Mucosa of gallbladder (tissue), 1 donor: ENCODE data around the gene BBLN. TPM values are rescaled to one million over a fixed set of nuclear protein-coding genes. Genes with fewer than 3 reads are reported as not detected.

ENCODE experiments used
- DNase-seq: peaks from one replicate; pipeline ENCODE4 v3.0.0-alpha.2; 2020; ENCODE audit warnings: low spot score
- total RNA-seq: library from RNA; stranded (reverse); gene quantifications from one replicate; pipeline ENCODE4 v1.2.1, GENCODE V29; 2021
- donor health status: DM: no; HTN: no; CAD: no.

BBLN gene
- total RNA-seq, 1 donor from 2014 or later: 75.4 TPM

GRCh38 chr9:128190013-128190412, 29.9 kb downstream of the BBLN start:
- DNase-seq: no peak

DNA sequence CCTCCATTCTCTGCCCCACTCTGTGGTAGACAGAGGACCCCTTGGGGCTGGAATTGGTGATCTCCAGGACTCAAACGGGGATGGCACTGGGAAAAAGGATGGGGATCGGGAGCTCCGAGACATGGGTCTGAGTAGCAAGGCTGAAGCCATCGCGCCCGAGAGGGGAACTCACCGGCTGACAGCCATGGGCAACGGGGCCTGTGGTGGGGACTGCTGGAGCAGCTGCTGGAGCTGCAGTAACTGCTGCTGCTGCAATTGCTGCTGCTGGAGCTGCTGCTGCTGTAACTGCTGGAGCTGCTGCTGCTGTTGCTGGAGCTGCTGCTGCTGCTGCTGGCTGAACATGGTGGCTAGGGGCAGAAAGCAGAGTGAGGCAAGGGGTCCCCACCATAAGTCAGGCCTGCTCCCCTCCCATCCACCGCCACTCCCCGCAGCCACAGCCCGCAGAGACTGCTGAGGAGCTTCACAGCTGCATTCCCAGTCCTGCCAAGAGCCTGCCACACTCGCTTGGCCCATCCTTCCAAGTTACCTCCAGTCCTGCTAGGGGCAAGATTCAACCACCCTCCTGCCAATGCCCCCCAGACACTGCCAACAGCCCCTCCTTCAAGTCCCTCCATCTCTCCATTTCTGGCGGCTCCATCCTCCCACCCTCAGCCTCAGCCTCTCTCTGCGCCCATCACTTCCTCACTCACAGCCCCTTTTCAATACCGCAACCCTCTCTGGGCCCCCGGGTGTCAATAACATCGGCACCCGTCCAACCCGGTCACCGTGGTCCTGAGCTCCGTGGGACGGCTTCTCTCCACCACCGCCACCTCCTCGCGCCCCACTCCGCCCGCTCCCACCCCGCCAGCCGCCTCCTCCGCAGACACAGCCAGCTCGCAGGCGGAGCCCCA, 30.7 kb downstream of the BBLN start:
- DNase-seq: no peak

- peak; percentile 75 for DNase-seq
Measured at GRCh38 chr9:128191406-128192046, 31.5 kb downstream of the BBLN start, which contains the start of gene CIZ1. Gene CIZ1, minus strand, starts transcription at chr9:128191572. Its CDS starts 715 bp downstream, at chr9:128190857.

DNA sequence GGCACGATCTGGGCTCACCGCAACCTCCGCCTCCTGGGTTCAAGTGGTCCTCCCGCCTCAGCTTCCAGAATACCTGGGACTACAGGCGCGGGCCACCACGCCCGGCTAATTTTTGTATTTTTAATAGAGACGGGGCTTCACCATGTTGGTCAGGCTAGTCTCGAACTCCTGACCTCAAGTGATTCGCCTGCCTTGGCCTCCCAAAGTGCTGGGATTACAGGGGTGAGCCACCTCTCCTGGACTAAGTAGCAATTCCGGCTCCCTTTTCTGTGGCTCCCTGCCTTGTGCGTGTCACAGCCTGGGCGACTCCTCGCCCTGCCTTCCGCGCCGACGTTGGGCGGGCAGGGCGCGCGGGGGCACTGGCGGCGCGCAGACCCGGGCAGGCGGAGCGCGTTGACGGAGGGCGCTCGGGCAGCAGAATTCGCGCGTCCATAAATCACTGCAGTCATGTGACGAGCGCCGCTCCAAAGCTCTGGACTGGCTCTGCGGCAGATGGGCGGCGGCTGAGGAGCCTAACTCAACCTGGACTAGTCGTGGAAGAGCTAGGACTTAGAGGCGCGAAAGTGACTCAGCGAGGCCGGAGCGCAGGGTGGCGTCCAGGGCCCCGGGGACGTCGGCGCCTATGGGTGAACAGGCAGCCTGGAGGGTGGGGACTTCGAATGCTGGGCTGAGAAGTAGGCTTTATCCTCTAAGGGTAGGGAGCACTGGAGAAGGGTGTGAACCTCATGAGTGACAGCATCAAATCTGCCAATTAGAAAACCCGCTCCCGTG, 32.7 kb downstream of the BBLN start:
- peak; percentile 80 for DNase-seq

DNA sequence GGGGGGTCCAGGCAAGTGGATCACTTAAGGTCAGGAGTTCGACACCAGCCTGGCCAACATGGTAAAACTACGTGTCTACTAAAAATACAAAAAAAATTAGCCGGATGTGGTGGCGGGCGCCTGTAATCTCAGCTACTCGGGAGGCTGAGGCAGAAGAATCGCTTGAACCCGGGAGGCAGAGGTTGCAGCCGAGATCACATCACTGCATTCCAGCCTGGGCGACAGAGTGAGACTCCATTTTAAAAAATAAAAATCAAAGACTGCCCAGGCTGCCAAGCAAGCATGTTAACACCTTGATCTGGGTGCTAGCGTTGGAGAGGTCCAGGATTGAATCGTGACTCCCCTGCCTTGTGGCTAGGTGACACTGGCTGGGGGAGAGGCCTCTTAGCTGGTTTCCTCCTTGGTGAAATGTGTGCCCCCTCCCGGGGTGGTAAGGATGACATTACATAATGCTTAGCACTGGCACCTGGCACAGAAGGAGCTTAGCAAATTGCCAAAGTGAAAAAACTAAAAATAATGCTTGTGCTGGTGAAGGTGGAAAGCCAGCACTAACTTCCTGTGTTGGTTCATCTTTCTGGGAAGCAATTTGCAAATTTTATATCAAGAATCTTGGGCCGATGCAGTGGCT, 33.5 kb downstream of the BBLN start:
- DNase-seq: no peak

DNA sequence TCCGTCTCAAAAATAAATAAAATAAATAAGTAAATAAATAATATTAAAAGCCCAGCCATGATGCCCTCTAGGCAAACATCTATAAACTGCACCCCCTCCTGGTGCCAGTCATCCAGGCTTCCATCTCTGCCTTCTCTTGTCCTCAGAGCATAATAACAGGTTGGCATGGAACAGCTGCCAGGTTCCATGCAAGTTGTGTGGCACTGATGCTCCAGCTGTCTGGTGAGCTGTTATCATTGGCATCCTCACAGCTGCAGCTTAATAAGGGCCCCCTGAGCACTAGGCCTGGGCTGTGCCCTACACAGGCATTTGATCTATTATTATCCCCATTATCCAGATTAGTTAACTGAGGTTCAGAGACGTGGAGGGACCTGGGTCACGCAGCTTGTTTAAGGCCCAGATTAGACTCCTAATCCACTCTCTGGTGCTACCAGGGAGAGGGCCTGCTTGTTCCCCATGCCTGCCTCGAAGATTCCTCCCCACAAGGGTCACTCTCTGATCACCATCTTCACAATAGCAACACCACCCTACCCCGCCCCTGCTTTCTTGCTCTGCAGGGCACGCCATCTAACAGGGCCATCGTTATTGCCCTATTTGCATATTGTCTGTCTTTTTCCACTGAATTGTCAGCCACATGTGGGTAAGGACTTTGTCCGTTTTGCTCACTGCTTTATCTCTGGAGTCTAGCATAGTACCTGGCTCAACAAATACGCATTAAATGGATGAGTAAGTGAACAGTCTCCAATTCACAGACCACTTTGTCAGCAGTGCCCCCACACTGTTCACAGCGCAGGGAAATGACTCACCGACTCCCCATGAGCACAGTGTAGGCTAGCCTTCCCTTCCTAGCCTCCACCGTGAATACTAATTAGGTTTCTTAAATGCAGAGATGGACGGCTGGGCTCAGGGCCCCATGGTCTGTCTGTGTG, 41.6 kb downstream of the BBLN start:
- no peak for DNase-seq

DNA sequence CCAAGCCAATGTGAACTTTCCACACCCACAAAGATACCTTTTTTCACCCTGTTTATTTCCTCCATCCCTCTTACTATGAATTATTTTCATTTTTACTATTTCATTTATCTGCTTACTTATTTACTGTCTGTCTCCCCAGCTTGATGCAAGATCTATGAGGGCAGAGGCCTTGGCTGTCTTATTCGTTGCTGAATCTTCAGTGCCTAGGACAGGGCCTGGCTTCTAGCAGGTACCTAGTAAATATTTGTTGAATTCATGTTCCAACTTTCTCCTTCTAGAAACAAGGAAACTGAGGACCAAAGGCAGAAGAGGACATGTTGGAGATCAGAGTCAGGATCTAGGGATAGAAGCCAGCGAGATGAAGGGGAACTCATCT, 42.6 kb downstream of the BBLN start:
- DNase-seq: no peak

DNA sequence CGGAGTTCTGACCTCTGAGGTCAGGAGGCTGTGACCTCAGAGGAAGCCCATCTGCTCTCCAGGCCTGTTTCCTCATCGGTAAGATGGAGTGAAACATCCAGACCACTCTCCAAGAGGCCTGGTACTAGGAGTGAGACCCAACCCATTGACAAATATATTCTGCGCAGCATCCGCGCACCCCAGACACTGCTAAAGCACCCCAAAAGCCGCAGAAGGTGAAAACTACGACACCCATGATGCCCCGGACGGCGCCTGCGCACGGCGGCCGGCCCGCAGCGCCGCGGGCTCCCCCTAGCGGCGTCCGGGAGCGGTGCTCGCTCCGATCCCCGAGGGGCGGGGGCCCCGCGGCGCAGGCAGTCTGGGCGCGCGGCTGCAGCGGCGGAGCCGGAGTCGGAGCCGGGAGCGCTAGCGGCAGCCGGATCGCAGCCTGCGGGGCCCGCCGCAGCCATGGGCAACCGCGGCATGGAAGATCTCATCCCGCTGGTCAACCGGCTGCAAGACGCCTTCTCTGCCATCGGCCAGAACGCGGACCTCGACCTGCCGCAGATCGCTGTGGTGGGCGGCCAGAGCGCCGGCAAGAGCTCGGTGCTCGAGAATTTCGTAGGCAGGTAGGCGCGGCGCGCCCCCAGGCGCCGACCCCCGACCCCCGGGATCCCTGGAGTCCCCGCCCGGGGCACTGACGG, 43.1 kb downstream of the BBLN start, which contains the start of gene DNM1:
Gene DNM1, plus strand, starts transcription at position 356 of the 683 bp plus-strand sequence. Its CDS starts 92 bp downstream, at position 448.
- DNase-seq: peak; percentile 53

GRCh38 chr9:128203707-128204551, 43.9 kb downstream of the BBLN start:
- no peak for DNase-seq

DNA sequence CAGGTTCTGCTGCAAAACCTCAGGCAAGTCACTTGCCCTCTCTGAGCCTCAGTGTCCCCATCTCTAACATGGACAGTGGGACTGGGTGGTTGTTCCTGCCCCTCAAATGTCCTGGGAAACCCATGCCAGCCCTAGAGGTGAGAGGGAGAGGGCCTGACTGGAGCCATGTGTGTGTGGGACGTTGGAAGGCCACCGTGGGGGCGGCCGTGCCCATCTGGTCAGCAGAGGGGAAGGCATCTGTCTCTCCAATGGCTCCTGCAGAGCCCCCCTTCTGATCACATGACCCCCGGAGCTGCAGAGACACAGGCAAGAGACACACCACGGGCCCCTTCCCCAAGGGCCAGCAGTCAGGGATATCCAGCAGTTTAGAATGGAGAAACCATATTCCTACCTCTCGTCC, 44.8 kb downstream of the BBLN start:
- no peak for DNase-seq

DNA sequence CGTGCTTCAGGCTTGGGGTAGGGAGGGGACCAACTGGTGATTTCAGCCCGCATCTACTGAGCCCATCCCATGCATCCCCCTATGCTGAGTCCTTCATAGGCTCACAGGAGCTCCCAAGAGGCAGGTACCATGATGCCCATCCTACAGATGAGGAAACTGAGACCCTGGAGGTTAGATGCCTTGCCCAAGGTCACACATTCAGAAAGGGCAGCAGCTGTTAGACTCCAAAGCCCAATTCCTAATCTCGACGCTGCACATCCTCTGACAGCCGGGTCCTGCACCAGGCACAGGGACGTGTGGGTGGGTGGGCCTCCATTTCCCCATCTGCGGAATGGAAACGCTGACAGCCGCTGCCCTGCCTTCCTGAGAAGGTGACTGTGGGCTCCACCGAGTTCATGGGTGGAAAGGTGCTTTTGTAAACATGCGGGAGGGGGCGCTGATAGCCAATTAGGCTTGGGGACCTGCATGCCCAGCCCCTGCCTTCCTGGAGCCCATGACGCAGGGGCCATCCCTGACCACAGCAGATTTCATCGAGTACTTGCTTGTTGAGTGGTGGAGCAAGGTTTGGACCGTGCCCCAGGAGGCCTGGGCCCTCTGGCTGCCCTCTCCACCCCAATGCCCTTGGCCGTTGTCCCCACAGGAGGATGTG, 45.4 kb downstream of the BBLN start:
- no peak for DNase-seq

DNA sequence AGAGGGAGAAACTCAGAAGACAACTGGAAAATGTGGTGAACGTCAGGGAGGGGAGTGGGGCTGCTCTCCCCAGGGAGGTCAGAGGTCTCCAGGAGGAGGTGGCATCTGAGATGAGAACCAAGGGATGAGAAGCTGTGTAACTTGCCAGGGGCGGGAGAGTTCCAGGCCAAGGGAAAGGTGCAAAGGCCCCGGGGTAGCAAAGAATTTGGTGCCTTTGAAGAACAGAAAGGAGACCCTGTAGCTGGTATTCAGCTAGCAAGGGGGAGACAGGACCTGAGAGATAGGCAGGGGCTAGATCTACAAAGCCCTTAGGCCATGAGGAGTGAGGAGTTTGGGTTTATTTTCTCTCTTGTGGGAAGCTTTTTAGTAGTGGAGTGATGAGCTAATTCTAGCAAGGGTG, 46.4 kb downstream of the BBLN start:
- DNase-seq: no peak

GRCh38 chr9:128206916-128207910, 47.1 kb downstream of the BBLN start:
- no peak for DNase-seq

GRCh38 chr9:128208386-128208785, 48.3 kb downstream of the BBLN start:
- no peak for DNase-seq

GRCh38 chr9:128208946-128209669, 49.0 kb downstream of the BBLN start:
- DNase-seq: no peak

DNA sequence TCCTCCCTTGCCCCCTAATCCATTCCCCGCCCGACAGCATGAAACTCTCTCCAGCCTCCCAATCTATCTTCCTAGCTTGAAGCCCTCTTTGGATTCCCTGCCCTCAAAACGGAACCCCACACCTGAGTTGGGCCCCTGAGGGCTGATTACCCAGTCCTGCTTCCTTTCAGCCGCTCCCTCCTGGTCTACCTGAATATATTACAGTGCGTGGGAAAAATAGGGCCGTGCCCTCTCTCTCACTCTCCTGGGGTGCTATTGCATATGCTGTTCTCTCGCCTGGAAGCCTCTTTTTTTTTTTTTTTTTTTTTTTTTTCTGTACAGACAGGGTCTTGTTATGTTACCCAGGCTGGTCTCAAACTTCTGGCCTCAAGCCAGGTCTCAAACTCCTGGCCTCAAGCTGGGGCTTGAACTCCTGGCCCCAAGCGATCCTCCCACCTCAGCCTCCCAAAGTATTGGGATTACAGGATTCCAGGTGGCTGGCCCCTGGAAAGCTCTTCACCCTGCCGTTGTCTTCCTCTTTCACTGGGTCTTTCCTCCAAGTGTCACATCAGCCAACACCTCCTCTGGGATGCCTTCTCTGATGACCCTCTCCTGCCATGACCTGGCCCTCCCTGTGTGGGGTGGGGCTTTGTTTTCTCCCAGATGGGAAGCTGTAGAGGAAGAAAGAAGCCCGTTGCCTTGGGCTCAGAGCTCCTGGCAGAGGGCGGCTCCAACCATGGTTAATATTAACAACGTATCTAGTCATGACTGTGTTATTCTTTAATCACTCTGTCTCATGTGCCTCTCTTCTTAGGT, 51.3 kb downstream of the BBLN start:
- DNase-seq: peak; percentile 76
